MM.1S (cell line): Measurements from ENCODE around the gene DSTN.
A peak's percentile ranks its signal among the peaks of the same experiment; 100 is the strongest.

ENCODE experiments used
- DNase-seq: peaks from one replicate; pipeline ENCODE4 v3.0.0-alpha.2; 2015
- H2AFZ ChIP-seq: fragments of 300-600 bp; sonication (generic); 2 replicates; pipeline ENCODE4 v1.6.0; 2016; ENCODE audit warnings: antibody characterized with exemption, low read length
- H3F3A ChIP-seq: fragments of 300-600 bp; sonication (generic); 2 replicates; pipeline ENCODE4 v1.6.1; 2016; ENCODE audit warnings: mild to moderate bottlenecking, antibody characterized with exemption, low read length, moderate library complexity, mixed read lengths; ENCODE audit not compliant: insufficient read depth
- H3K27ac ChIP-seq: fragments of 300-600 bp; sonication (generic); 2 replicates; pipeline ENCODE4 v1.5.1; 2016; ENCODE audit warnings: mild to moderate bottlenecking, low read length
- H3K27me3 ChIP-seq: fragments of 300-600 bp; sonication (generic); replicated peaks from 2 replicates; pipeline ENCODE4 v1.6.0; 2016; ENCODE audit warnings: low read length; ENCODE audit not compliant: insufficient read depth
- H3K36me3 ChIP-seq: fragments of 300-600 bp; sonication (generic); replicated peaks from 2 replicates; pipeline ENCODE4 v1.6.1; 2016; ENCODE audit warnings: mild to moderate bottlenecking, low read length, mixed read lengths; ENCODE audit not compliant: insufficient read depth
- H3K4me1 ChIP-seq: fragments of 300-600 bp; sonication (generic); 2 replicates; pipeline ENCODE4 v1.6.1; 2016; ENCODE audit warnings: low read length, mixed read lengths
- H3K4me2 ChIP-seq: fragments of 300-600 bp; sonication (generic); 2 replicates; pipeline ENCODE4 v1.6.0; 2016; ENCODE audit warnings: low read depth, low read length
- H3K4me3 ChIP-seq: fragments of 300-600 bp; sonication (generic); 2 replicates; pipeline ENCODE4 v1.5.1; 2016; ENCODE audit warnings: low read length, mixed read lengths
- H3K79me2 ChIP-seq: fragments of 300-600 bp; sonication (generic); 2 replicates; pipeline ENCODE4 v1.6.1; 2016; ENCODE audit warnings: mixed run types, low read length, mixed read lengths
- H3K9ac ChIP-seq: fragments of 300-600 bp; sonication (generic); 2 replicates; pipeline ENCODE4 v1.6.1; 2016; ENCODE audit warnings: low read length, mixed read lengths
- H3K9me2 ChIP-seq: fragments of 300-600 bp; sonication (generic); replicated peaks from 2 replicates; pipeline ENCODE4 v1.6.1; 2016; ENCODE audit warnings: mild to moderate bottlenecking, low read length, mixed read lengths; ENCODE audit not compliant: insufficient read depth
- H3K9me3 ChIP-seq: fragments of 300-600 bp; sonication (generic); replicated peaks from 2 replicates; pipeline ENCODE4 v1.6.1; 2016; ENCODE audit warnings: mild to moderate bottlenecking, low read length, mixed read lengths; ENCODE audit not compliant: insufficient read depth
- H4K20me1 ChIP-seq: fragments of 300-600 bp; sonication (generic); 2 replicates; pipeline ENCODE4 v1.6.1; 2016; ENCODE audit warnings: mild to moderate bottlenecking, low read length, moderate library complexity, mixed read lengths; ENCODE audit not compliant: insufficient read depth
- EZH2 ChIP-seq: fragments of 300-600 bp; sonication (generic); optimal IDR thresholded peaks from 2 replicates; pipeline ENCODE3; 2017; ENCODE audit warnings: low read depth, mild to moderate bottlenecking, antibody characterized with exemption, low read length, mixed read lengths
- EZH2phosphoT487 ChIP-seq: fragments of 300-600 bp; sonication (generic); IDR thresholded peaks from 2 replicates; pipeline ENCODE4 v1.6.1; 2018; ENCODE audit warnings: antibody characterized with exemption, low read length
- TF ChIP-seq, protein P1 (sequence below): fragments of 300-600 bp; sonication (generic); IDR thresholded peaks from 2 replicates; pipeline ENCODE4 v1.5.1; 2016; ENCODE audit warnings: antibody characterized with exemption, low read length, mixed read lengths

The DSTN gene

GRCh38 chr20:17569616-17570346, at the start of gene DSTN:
Gene DSTN (plus strand): TSS chr20:17570075. CDS start chr20:17570209, 134 bp downstream.
- Histone ChIP-seq H2AFZ (peak within 1 kb of the TSS; percentile 88), H4K20me1 (no peaks in the 10 kb centered on the region), H3K79me2 (peaks cover 46% of the 10 kb centered on the region), H3K36me3 (no peaks in the 10 kb centered on the region), H3K4me3 (peak within 1 kb of the TSS; percentile 97), H3F3A (0 out of 2 replicates have a peak, but pooled peaks cover 6% of the 10 kb centered on the region), H3K27ac (peak within 1 kb of the TSS; percentile 34; the same call in 1 of the 2 replicates), H3K9ac (peak within 1 kb of the TSS; percentile 85), H3K9me2 (no peaks in the 10 kb centered on the region), H3K4me1 (peaks cover 10% of the 10 kb centered on the region), H3K9me3 (no peaks in the 10 kb centered on the region), H3K4me2 (peak within 1 kb of the TSS; percentile 89), H3K27me3 (no peaks in the 10 kb centered on the region)
- TF ChIP-seq EZH2 (no peak), EZH2phosphoT487 (no peak)
- TF ChIP-seq, protein P1, sequence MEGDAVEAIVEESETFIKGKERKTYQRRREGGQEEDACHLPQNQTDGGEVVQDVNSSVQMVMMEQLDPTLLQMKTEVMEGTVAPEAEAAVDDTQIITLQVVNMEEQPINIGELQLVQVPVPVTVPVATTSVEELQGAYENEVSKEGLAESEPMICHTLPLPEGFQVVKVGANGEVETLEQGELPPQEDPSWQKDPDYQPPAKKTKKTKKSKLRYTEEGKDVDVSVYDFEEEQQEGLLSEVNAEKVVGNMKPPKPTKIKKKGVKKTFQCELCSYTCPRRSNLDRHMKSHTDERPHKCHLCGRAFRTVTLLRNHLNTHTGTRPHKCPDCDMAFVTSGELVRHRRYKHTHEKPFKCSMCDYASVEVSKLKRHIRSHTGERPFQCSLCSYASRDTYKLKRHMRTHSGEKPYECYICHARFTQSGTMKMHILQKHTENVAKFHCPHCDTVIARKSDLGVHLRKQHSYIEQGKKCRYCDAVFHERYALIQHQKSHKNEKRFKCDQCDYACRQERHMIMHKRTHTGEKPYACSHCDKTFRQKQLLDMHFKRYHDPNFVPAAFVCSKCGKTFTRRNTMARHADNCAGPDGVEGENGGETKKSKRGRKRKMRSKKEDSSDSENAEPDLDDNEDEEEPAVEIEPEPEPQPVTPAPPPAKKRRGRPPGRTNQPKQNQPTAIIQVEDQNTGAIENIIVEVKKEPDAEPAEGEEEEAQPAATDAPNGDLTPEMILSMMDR, result no peak
- DNase-seq, result peak; percentile 93

- Histone ChIP-seq H3K27me3 (no peaks in the 10 kb centered on the region), H3K4me2 (no peak overlapping the region), H4K20me1 (no peaks in the 10 kb centered on the region), H3K9me3 (no peaks in the 10 kb centered on the region), H3K4me1 (no peaks in the 10 kb centered on the region), H3K79me2 (no peaks in the 10 kb centered on the region), H3F3A (no peaks in the 10 kb centered on the region), H3K4me3 (no peak overlapping the region), H3K9ac (no peak overlapping the region), H3K9me2 (no peaks in the 10 kb centered on the region), H3K27ac (no peak overlapping the region), H2AFZ (no peak overlapping the region), H3K36me3 (no peaks in the 10 kb centered on the region)
- no peak for DNase-seq
- TF ChIP-seq, protein P1, result no peak
- TF ChIP-seq EZH2phosphoT487 (no peak), EZH2 (no peak)
Measured at GRCh38 chr20:17520583-17520982, 49.3 kb upstream of the DSTN start.

- Histone ChIP-seq H3K36me3 (no peaks in the 10 kb centered on the region), H3K79me2 (no peaks in the 10 kb centered on the region), H3K4me3 (no peak overlapping the region), H3K9me3 (no peaks in the 10 kb centered on the region), H3K4me1 (no peaks in the 10 kb centered on the region), H2AFZ (no peak overlapping the region), H3K4me2 (no peak overlapping the region), H3K27me3 (no peaks in the 10 kb centered on the region), H4K20me1 (no peaks in the 10 kb centered on the region), H3K9ac (no peak overlapping the region), H3F3A (no peaks in the 10 kb centered on the region), H3K9me2 (no peaks in the 10 kb centered on the region), H3K27ac (no peak overlapping the region)
- TF ChIP-seq, protein P1, result no peak
- no peak for TF ChIP-seq EZH2
- no peak for TF ChIP-seq EZH2phosphoT487
- no peak for DNase-seq
Measured at GRCh38 chr20:17522528-17522927, 47.3 kb upstream of the DSTN start.
